C4-2B (cell line): Measurements from ENCODE around the gene HTR3E.

Experiments
- H3K27ac ChIP-seq: fragments of 450-650 bp; 2 replicates; pipeline ENCODE4 v1.5.1; 2017
- ZFX ChIP-seq: fragments of 450-650 bp; IDR thresholded peaks from 2 replicates; pipeline ENCODE4 v1.6.1; 2017
- TF ChIP-seq, protein P1 (sequence below): fragments of 450-650 bp; conservative IDR thresholded peaks from 2 replicates; pipeline ENCODE4 v1.5.1; 2017; ENCODE audit warnings: mild to moderate bottlenecking

HTR3E gene

DNA sequence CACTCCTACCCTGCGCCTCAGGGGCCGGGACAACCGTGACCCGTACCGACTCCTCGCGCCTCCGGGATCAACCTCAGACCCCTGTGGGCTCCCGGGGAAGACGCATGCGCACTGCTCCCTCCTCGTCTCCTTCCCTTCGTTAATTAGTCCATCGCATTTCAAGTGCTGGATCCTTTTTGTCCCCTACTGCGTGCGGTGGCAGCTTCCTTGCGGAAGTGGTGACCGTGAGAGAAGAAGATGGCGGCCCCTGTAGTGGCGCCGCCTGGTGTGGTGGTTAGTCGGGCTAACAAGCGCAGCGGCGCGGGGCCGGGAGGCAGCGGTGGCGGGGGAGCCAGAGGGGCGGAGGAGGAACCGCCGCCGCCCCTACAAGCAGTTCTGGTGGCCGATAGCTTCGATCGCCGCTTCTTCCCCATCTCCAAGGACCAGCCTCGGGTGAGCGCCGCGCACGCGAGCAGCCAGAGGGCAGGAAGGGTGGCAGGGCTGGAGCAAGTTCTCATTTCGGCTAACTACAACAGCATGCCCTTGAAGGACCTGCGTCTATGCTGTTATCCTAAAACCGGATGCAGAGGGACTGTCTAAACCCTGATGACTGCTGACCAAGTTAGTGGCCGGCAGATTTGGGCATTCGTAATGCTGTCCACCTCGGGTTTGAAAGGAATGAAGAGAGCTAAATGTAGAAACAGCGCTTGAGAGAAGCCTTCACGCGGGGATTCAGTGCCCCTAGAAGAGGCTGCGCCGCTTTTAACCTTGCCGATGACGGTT lies 38.5 kb downstream of the HTR3E start, which contains the start of gene EIF2B5:
EIF2B5 (plus strand) TSS at position 210 of the 762 bp plus-strand sequence; CDS start at position 238, 28 bp downstream.
- TF ChIP-seq, protein P1, sequence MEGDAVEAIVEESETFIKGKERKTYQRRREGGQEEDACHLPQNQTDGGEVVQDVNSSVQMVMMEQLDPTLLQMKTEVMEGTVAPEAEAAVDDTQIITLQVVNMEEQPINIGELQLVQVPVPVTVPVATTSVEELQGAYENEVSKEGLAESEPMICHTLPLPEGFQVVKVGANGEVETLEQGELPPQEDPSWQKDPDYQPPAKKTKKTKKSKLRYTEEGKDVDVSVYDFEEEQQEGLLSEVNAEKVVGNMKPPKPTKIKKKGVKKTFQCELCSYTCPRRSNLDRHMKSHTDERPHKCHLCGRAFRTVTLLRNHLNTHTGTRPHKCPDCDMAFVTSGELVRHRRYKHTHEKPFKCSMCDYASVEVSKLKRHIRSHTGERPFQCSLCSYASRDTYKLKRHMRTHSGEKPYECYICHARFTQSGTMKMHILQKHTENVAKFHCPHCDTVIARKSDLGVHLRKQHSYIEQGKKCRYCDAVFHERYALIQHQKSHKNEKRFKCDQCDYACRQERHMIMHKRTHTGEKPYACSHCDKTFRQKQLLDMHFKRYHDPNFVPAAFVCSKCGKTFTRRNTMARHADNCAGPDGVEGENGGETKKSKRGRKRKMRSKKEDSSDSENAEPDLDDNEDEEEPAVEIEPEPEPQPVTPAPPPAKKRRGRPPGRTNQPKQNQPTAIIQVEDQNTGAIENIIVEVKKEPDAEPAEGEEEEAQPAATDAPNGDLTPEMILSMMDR: peak; percentile 41
- TF ChIP-seq ZFX: no peak
- H3K27ac ChIP-seq: peak within 1 kb of the TSS; percentile 99

DNA sequence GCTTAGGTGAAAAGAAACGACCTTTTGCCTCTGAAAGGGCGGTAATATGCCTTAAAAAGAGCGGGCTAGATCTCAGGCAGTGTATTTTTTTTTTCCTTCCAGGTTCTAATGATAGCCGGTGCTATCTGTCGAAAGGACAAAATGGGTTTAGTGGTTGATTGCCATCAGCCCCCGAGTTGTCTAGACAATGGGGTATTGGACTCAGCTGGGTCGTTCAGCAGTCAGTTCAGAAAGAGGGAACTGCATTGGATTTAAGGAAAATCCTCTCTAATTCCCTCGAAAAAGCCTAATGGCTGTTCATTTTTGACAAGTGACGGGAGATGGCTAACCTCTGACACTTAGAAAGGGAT lies 39.0 kb downstream of the HTR3E start:
- H3K27ac ChIP-seq: peak overlapping the region; percentile 99
- TF ChIP-seq, protein P1: no peak
- no peak for TF ChIP-seq ZFX

DNA sequence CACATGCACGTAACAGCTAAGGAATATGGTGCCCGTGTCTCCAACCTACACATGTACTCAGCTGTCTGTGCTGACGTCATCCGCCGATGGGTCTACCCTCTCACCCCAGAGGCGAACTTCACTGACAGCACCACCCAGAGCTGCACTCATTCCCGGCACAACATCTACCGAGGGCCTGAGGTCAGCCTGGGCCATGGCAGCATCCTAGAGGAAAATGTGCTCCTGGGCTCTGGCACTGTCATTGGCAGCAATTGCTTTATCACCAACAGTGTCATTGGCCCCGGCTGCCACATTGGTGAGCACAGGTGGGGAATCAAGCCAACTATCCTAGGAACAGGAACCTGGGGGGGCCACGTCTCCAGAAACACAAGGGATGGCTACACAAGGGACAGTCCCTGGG lies 43.6 kb downstream of the HTR3E start:
- no peak for TF ChIP-seq ZFX
- TF ChIP-seq, protein P1: no peak

DNA sequence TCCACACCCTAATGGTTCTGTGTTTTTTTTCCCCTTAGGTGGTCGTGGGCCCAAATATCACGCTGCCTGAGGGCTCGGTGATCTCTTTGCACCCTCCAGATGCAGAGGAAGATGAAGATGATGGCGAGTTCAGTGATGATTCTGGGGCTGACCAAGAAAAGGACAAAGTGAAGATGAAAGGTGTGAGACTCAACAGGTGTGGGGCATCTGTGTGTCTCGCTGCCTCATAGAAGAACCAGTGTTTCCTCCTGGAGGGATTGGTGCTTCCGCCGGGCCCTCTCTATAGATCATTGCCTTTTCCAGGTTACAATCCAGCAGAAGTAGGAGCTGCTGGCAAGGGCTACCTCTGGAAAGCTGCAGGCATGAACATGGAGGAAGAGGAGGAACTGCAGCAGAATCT lies 45.3 kb downstream of the HTR3E start:
- H3K27ac ChIP-seq: no peak overlapping the region
- TF ChIP-seq, protein P1: no peak
- TF ChIP-seq ZFX: no peak

More for the DNA sequence above, 43.6 kb downstream of the HTR3E start:
- H3K27ac ChIP-seq: no peak overlapping the region

DNA sequence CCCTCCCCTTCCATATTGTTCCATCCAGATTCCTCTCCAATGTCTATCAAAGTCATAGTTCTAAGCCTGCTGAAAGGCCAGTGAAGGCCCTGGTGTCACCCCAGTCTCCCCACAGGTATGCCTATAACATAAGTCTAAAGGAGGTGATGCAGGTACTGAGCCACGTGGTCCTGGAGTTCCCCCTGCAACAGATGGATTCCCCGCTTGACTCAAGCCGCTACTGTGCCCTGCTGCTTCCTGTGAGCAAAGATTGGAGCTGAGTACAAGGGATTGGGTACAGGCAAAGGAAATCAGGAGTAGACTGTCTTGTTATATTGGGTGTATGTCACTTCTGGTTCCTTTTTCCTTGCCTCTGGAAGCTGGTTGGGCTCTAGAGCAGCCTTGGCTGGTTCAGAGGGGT lies 46.5 kb downstream of the HTR3E start:
- no peak for TF ChIP-seq ZFX
- TF ChIP-seq, protein P1: no peak
- H3K27ac ChIP-seq: peak overlapping the region; percentile 2; the same call in 1 of the 2 replicates

DNA sequence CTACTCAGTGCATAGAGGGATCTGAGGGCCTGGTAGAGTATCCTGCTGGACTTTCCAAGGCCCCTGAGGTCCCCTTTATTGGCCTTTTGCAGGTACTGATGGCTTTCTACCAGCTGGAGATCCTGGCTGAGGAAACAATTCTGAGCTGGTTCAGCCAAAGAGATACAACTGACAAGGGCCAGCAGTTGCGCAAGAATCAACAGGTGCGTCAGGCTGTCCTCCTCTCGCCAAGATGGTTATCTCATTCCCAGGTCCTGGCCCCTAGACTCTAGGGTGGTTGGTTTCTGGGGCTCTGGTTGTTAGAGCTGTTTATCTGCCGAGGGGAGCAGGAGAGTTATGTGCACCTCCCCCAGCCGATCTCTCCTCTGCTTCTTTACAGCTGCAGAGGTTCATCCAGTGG lies 47.6 kb downstream of the HTR3E start:
- peak overlapping the region; percentile 70 for H3K27ac ChIP-seq
- TF ChIP-seq, protein P1: no peak
- no peak for TF ChIP-seq ZFX

DNA sequence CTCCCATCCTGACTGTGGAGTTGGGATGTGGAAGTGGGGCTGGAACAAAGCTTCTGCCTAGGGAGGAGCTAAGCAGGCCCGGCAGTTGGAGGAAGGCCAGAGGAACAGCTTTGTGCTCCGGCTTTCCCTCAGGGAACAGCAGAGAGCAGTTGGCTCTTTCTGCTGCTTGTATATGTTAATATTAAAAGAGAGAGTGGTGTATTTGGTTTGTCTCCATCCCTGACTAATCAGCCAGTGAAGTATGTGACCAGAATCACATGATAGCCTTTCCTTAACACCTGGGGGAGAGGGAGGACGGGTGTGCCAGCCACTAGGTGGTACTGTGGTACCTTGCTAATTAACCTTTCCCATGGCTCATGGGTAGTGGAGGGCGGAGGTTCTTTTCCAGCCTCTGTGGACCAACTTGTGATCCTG lies 48.3 kb downstream of the HTR3E start:
- TF ChIP-seq, protein P1: peak; percentile 84
- no peak for TF ChIP-seq ZFX
- peak overlapping the region; percentile 70 for H3K27ac ChIP-seq
